B cell (primary cell): ENCODE results near the gene SPATA32. TPM values are rescaled to one million over a fixed set of nuclear protein-coding genes. Genes with fewer than 3 reads are reported as not detected.
A peak's percentile ranks its signal among the peaks of the same experiment; 100 is the strongest.

Source experiments
- ATAC-seq: fragments of 200-7000 bp; cut with Tn5 transposase; one replicate; pipeline ENCODE4 v1.10.0; 2021; ENCODE audit warnings: low read depth, mild to moderate bottlenecking, moderate number of reproducible peaks, moderate library complexity
- CTCF ChIA-PET: fragments of 350-600 bp; sonication (Branson Sonifier 250); formaldehyde crosslinking; loops from one replicate; lab custom pipeline; 2021; ENCODE audit warnings: antibody characterized with exemption, inconsistent platforms; lab: Charles Lee
- POLR2A ChIA-PET: fragments of 350-600 bp; sonication (Branson Sonifier 250); formaldehyde crosslinking; loops from one replicate; lab custom pipeline; 2021; ENCODE audit warnings: antibody characterized with exemption; lab: Charles Lee
- DNase-seq: peaks from one replicate; pipeline ENCODE4 v3.0.0; 2013
- H2AFZ ChIP-seq: 2 replicates; pipeline ENCODE4 v1.6.1; 2012; ENCODE audit warnings: mild to moderate bottlenecking, low read depth, low read length; ENCODE audit not compliant: insufficient read depth, poor library complexity, severe bottlenecking
- H3K27ac ChIP-seq, 2 donors: 1 replicate in 1 of 2; 2 replicates in 1 of 2; pipeline ENCODE4 v1.5.1; 2012 to 2013; ENCODE audit warnings: low read length in 2 of 2, mild to moderate bottlenecking in 2 of 2, moderate library complexity in 1 of 2
- H3K27me3 ChIP-seq, 4 experiments: fragments of 200-600 bp in 1 of 4; sonication (generic) in 1 of 4; replicated peaks in 1 of 4; 1 replicate in 2 of 4; 2 replicates in 2 of 4; pipeline versions ENCODE4 v1.6.1 to v1.7.0; 2013 to 2016; ENCODE audit warnings: low read length in 3 of 4, mild to moderate bottlenecking in 2 of 4, mixed read lengths in 1 of 4, moderate library complexity in 1 of 4; ENCODE audit not compliant: insufficient read depth in 4 of 4, control insufficient read depth in 3 of 4; ENCODE audit errors: control extremely low read depth in 1 of 4
- H3K36me3 ChIP-seq, 2 experiments: replicated peaks in 1 of 2; 1 replicate in 1 of 2; 2 replicates in 1 of 2; pipeline versions ENCODE4 v1.6.1 to v1.7.1; 2013; ENCODE audit warnings: low read length in 1 of 2; ENCODE audit not compliant: insufficient read depth in 2 of 2, control insufficient read depth in 1 of 2; ENCODE audit errors: control extremely low read depth in 1 of 2, extremely low read depth in 1 of 2
- H3K4me1 ChIP-seq, 2 donors: fragments of 200-600 bp in 1 of 2; sonication (generic) in 1 of 2; 1 replicate in 1 of 2; 2 replicates in 1 of 2; pipeline versions ENCODE4 v1.5.1 to v1.6.1; 2013 to 2017; ENCODE audit warnings: low read length in 2 of 2; ENCODE audit not compliant: control insufficient read depth in 2 of 2, insufficient read depth in 2 of 2
- H3K4me2 ChIP-seq: replicated peaks from 2 replicates; pipeline ENCODE3; 2012; ENCODE audit warnings: mild to moderate bottlenecking, low read depth, low read length; ENCODE audit not compliant: poor library complexity, severe bottlenecking
- H3K4me3 ChIP-seq, 5 experiments: fragments of 200-600 bp in 1 of 5; sonication (generic) in 1 of 5; 1 replicate in 3 of 5; 2 replicates in 2 of 5; pipeline versions ENCODE4 v1.5.1 to v1.7.0; 2011 to 2016; ENCODE audit warnings: low read length in 4 of 5, mild to moderate bottlenecking in 4 of 5, low read depth in 2 of 5, control low read depth in 1 of 5, moderate library complexity in 1 of 5; ENCODE audit not compliant: insufficient read depth in 1 of 5; ENCODE audit errors: control extremely low read depth in 1 of 5, extremely low read depth in 1 of 5
- H3K79me2 ChIP-seq: fragments of 200-600 bp; sonication (generic); one replicate; pipeline ENCODE4 v1.6.0; 2016; ENCODE audit warnings: low read length; ENCODE audit not compliant: control insufficient read depth, insufficient read depth
- H3K9ac ChIP-seq: fragments of 200-600 bp; sonication (generic); 2 replicates; pipeline ENCODE4 v1.6.1; 2017; ENCODE audit warnings: mild to moderate bottlenecking, low read length, moderate library complexity
- H3K9me3 ChIP-seq, 3 donors: one replicate each; pipeline versions ENCODE4 v1.6.1 to v1.7.1; 2013; ENCODE audit warnings: low read length in 2 of 3; ENCODE audit not compliant: control insufficient read depth in 2 of 3, insufficient read depth in 1 of 3; ENCODE audit errors: control extremely low read depth in 1 of 3
- H4K20me1 ChIP-seq: 2 replicates; pipeline ENCODE4 v1.6.0; 2012; ENCODE audit warnings: mild to moderate bottlenecking, low read length; ENCODE audit not compliant: insufficient read depth, control insufficient read depth, poor library complexity, severe bottlenecking
- H3K27ac Mint-ChIP-seq: one replicate; pipeline ENCODE4 v1.8.0; 2021; ENCODE audit warnings: mixed read lengths
- H3K27me3 Mint-ChIP-seq: one replicate; pipeline ENCODE4 v1.8.0; 2021; ENCODE audit warnings: mixed read lengths
- H3K4me1 Mint-ChIP-seq: one replicate; pipeline ENCODE4 v1.8.0; 2021; ENCODE audit warnings: mixed read lengths
- H3K4me3 Mint-ChIP-seq: one replicate; pipeline ENCODE4 v1.8.0; 2021; ENCODE audit warnings: mixed read lengths
- H3K9me3 Mint-ChIP-seq: one replicate; pipeline ENCODE4 v1.8.0; 2022; ENCODE audit warnings: mixed read lengths; ENCODE audit not compliant: insufficient read depth
- EZH2 ChIP-seq: IDR thresholded peaks from 2 replicates; pipeline ENCODE4 v1.6.1; 2012; ENCODE audit warnings: borderline replicate concordance, low read depth, mild to moderate bottlenecking, moderate library complexity, low read length; ENCODE audit not compliant: insufficient read depth, poor library complexity, severe bottlenecking
- WGBS: methylation state at CpG from one replicate; pipeline ENCODE4 v1.1.5; 2013; ENCODE audit warnings: missing lambda C conversion rate; ENCODE audit not compliant: insufficient coverage; 5-methylcytosine and 5-hydroxymethylcytosine counted together
- intact Hi-C: fragments of 100-400 bp; cut with micrococcal nuclease; formaldehyde crosslinking; loops from one replicate; pipeline ENCODE4 v1.10.0; 2022
- polyA plus RNA-seq: library from polyadenylated mRNA; depleted of rRNA; stranded (reverse); fragments of >200 nt; gene quantifications from 2 replicates; pipeline ENCODE4 v1.2.3, GENCODE V29; 2012
- total RNA-seq, 2 donors: library from RNA; stranded (reverse); fragments of 120-200 nt in 1 of 2; gene quantifications; 1 replicate in 1 of 2; 2 replicates in 1 of 2; pipeline versions ENCODE4 v1.2.3 to v1.2.4, GENCODE V29; 2013 to 2022
- TF ChIP-seq, protein P1 (sequence below): fragments of 200-600 bp; IDR thresholded peaks from one replicate; pipeline ENCODE4 v1.8.0; 2022; ENCODE audit warnings: antibody characterized with exemption, mild to moderate bottlenecking

SPATA32 gene
- total and polyA plus RNA-seq, 2 donors (not counting 1 experiment from before 2014, with no cell fraction given), result 0.12 to 0.52 TPM

- peaks cover 100% of the 10 kb centered on the region for H3K79me2 ChIP-seq
- Mint-ChIP-seq H3K4me1 (peaks cover 90% of the 10 kb centered on the region), H3K27me3 (no peaks in the 10 kb centered on the region), H3K9me3 (no peaks in the 10 kb centered on the region), H3K4me3 (peak overlapping the region; percentile 100), H3K27ac (peak overlapping the region; percentile 99)
- peak overlapping the region; percentile 99 to 100 for H3K27ac ChIP-seq
- ATAC-seq (peak; percentile 8), DNase-seq (peak; percentile 72)
- peak overlapping the region; percentile 97 for H3K9ac ChIP-seq
- H3K4me1 ChIP-seq, result peaks cover 78 to 95% of the 10 kb centered on the region in 2 donors
- peaks cover under 1 to 19% of the 10 kb centered on the region in 2 experiments for H3K36me3 ChIP-seq
- WGBS, result 37% methylated on average over 6 of the region's 8 CpGs
- H2AFZ ChIP-seq, result no peak overlapping the region
- peak overlapping the region in 4 of 5 experiments; percentile 85 to 96 (median 90) for H3K4me3 ChIP-seq
- peak overlapping the region; percentile 92 for H3K4me2 ChIP-seq
- H3K27me3 ChIP-seq, result no peaks in the 10 kb centered on the region
- H3K9me3 ChIP-seq, result no peaks in the 10 kb centered on the region
- peaks cover 21% of the 10 kb centered on the region for H4K20me1 ChIP-seq
- POLR2A ChIA-PET, result interaction anchor here (0.7 to 9.9 kb wide), 9 partner anchors 7 to 158 kb away, joined by 3 to 149 read pairs (median 17); partner anchors contain the start of genes FMNL1, HEXIM1, HEXIM2 and MAP3K14
- intact Hi-C loops, result loop anchor here (1.0 kb wide), 1 partner anchor 66 kb away; the partner anchor contains the start of gene HEXIM2
- CTCF ChIA-PET, result interaction anchor here (0.9 to 24.6 kb wide), 8 partner anchors 7 to 92 kb away, joined by 3 to 737 read pairs (median 14); partner anchors contain the start of genes ACBD4, FMNL1, HEXIM1 and MAP3K14
- no peak for TF ChIP-seq EZH2
- TF ChIP-seq, protein P1, sequence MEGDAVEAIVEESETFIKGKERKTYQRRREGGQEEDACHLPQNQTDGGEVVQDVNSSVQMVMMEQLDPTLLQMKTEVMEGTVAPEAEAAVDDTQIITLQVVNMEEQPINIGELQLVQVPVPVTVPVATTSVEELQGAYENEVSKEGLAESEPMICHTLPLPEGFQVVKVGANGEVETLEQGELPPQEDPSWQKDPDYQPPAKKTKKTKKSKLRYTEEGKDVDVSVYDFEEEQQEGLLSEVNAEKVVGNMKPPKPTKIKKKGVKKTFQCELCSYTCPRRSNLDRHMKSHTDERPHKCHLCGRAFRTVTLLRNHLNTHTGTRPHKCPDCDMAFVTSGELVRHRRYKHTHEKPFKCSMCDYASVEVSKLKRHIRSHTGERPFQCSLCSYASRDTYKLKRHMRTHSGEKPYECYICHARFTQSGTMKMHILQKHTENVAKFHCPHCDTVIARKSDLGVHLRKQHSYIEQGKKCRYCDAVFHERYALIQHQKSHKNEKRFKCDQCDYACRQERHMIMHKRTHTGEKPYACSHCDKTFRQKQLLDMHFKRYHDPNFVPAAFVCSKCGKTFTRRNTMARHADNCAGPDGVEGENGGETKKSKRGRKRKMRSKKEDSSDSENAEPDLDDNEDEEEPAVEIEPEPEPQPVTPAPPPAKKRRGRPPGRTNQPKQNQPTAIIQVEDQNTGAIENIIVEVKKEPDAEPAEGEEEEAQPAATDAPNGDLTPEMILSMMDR, result no peak
These were observed 34.6 kb downstream of the SPATA32 start for GRCh38 chr17:45227101-45227925.
